NCI-H146 (cell line): ENCODE measurements around the gene CDHR2.
"Not testable (repeated sequence)": the region's sequence is repeated elsewhere in the genome, so short reads cannot be mapped to it uniquely, and the experiment has no call there.

Experiments used
- DNase-seq: peaks from one replicate; lab custom pipeline; 2025; lab: John Stamatoyannopoulos, UW

The CDHR2 gene

DNA sequence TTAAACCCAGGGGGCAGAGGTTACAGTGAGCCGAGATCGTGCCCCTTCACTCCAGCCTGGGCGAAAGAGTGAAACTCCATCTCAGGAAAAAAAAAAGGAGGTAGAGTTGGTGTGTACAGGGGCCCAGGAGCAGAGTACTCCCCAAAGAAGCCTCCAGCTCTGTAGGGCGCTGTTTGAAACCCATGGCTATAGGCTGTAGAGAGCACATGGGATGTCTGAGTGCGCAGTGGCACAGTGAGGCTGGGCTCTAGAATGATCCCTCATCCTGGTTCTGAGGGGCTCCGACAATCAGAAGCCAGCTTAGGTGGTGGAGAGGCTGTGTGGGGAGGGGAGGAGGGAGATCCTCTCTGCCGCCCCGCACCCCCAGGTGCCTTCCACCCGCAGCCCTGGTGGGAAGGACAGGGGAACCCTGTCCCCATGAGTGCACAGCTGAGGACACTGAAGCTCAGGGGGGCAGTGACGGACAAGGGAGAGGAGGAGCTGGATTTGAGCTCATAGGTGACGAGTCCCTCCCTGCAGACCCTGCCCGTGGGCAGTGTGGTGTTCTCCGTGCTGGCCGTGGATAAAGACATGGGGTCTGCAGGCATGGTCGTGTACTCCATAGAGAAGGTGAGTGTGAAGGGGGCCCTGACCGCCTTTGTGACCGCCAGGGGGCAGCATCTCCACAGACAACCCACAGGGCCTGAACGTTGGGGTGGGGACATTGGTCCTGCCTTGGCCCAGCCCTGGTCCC is 24.6 kb downstream of the CDHR2 start:
- peak; percentile 46 for DNase-seq

DNA sequence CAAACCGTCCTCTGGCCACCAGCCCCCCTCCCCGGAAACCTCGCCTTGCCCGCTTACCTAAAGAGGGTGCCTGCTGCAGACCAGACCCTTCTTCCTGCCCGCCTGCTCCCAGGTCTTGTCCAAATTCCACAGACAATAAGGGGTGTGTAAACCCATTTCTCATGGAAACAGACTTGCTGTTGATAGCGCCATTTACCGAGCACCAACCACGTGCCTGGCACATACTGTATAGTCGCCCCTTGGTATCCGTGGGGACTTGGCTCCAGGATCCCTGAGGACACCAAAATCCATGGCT is 25.1 kb downstream of the CDHR2 start:
- DNase-seq = no peak

DNA sequence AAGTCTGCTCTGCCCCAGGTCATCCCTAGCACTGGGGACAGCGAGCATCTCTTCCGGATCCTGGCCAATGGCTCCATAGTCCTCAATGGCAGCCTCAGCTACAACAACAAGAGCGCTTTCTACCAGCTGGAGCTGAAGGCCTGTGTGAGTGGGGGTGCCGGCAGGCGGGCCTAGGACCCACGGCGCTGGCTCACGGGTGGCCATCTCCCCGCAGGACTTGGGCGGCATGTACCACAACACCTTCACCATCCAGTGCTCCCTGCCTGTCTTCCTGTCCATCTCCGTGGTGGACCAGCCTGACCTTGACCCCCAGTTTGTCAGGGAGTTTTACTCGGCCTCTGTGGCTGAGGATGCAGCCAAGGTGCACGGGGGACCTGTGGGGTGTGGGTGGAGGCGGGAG is 25.9 kb downstream of the CDHR2 start:
- DNase-seq = no peak

DNA sequence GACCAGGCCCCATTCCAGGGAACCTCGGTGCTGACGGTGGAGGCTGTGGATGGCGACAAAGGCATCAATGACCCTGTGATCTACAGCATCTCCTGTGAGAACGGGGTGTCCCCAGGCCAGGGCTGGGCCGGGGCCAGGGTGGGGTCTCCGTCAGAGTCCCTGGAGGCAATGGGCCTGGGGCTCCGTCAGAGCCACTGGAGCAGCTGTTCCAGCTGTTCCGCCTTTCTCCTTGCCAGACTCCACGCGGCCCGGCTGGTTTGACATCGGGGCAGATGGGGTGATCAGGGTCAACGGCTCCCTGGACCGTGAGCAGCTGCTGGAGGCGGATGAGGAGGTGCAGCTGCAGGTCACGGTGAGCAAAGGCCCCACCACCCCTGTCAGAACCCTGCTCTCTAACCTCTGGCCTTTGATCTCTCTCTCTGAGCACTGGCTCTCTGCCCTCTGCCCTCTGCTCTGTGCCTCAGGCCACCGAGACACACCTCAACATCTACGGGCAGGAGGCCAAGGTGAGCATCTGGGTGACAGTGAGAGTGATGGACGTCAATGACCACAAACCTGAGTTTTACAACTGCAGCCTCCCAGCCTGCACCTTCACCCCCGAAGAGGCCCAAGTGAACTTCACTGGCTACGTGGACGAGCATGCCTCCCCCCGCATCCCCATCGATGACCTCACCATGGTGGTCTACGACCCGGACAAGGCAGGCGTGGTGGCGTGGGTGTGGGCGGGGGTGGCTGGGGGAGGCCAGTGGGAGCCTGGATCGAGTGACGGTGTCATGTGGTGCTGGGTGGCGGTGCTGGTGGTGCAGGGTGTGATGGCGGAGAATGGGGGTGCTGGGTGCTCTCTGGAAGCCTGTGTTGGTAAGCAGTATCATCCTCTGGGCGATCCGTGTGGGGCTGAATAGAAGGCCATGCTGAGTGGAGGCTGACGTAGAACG is 26.6 kb downstream of the CDHR2 start:
- DNase-seq = no peak

DNA sequence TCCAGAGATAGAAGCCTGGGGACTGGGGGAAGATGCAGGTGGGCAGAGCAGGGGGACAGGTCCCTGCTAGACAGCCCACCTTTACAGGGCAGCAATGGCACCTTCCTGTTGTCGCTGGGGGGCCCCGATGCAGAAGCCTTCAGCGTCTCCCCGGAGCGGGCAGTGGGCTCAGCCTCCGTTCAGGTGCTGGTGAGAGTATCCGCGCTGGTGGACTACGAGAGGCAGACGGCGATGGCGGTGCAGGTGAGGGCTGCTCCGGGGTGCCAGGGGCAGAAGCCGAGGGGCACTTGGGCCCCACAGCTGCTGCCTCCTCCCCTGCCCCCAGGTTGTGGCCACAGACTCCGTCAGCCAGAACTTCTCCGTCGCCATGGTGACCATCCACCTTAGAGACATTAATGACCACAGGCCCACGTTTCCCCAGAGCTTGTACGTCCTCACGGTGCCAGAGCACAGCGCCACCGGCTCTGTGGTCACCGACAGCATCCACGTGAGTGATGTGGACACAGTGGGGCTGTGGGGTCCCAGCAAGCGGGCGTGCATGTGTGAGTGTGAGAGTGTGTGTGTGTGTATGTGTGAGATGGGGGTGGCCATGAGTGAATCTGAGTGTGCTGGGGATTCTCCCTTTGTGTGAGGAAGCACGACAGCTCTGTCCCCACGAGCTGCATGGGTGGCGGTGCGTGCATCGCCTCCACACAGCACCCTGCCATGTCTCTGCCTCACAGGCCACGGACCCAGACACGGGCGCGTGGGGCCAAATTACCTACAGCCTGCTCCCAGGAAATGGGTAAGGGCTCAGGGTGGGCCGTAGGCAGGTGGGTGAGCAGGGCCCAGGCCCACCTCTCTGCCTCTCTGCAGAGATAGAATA is 28.4 kb downstream of the CDHR2 start:
- DNase-seq = no peak

DNA sequence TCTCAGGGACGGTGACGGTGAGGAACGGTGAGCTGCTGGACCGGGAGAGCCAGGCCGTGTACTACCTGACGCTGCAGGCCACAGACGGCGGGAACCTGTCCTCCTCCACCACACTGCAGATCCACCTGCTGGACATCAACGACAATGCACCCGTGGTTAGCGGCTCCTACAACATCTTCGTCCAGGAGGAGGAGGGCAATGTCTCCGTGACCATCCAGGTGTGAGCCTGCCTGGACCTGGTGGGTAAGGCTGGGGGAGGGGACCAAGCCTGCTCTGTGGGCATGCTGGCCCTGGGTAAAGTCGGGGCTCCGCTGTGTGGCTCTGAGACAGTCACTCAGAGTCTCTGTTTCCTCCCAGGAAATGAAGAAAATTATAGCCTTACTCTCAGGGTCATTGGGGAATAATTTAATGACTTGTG is 29.3 kb downstream of the CDHR2 start:
- peak; percentile 73 for DNase-seq

DNA sequence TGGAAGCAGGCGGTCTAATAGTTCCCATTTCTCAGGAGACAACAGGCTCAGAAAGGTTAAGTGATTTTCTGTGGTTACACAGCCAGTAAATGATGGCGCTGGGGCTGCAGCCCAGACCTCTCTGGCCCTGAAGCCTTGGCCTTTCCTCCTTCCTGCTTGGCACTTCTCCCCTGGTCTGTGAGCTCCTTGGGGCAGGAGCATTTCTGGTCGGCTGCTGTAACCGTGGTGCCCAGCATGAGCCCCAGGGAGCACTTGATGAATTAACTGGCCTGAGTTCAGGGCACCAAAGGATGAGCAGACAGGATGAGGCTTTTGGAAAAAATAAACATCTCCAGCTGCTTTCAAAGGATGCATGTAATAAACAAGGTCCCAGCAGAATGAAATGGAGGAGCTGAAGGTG is 30.2 kb downstream of the CDHR2 start:
- no peak for DNase-seq

DNA sequence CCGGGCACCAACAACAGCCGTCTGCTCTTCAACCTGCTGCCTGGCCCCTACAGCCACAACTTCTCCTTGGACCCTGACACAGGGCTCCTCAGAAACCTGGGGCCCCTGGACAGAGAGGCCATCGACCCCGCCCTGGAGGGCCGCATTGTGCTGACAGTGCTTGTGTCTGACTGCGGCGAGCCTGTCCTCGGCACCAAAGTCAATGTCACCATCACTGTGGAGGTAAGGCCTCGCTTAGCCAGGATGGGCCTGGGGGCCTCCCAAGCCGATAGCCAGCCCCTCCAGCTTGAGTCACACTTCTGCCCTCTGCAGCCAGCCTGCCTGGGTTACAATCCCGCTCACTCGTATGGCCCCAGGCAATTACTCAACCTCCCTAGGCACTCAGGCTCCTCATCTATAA is 32.2 kb downstream of the CDHR2 start:
- no peak for DNase-seq

DNA sequence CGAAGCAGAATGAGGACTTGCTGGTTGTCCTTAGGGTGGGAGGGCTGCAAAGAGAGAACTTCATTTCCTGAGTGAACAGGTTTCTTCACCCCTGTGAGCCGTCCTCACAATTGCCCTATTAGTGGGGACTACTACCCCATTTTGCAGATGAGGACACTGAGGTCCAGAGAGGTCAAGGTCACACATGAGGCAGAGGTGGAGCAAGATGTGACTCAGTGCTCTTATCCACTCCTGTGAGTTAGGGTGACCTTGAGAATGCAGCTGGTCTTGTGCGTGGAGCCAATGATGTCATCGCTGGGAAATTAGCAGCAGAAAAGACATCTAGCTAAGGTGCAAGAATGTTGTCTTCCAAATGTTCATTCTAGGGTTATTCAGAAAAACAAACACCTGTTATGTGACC is 33.9 kb downstream of the CDHR2 start:
- DNase-seq = no peak

DNA sequence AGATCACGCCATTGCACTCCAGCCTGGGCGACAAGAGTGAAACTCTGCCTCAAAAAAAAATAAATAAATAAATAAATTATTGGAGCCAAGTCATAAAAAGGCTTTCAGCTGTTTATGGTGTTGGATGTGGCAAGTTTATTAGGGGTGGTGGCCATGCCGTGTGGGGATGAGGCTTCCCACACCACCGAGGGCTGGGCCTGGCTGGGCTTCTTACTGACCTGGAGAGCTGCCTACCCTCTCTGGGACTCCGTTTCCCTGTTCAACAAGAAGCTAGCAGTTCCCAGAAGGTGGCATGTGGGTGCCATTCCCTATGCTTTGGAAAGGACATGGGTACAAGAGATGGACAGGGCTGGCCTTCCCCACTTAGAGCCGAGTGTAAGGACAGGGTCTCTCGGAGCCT is 38.3 kb downstream of the CDHR2 start:
- no peak for DNase-seq

DNA sequence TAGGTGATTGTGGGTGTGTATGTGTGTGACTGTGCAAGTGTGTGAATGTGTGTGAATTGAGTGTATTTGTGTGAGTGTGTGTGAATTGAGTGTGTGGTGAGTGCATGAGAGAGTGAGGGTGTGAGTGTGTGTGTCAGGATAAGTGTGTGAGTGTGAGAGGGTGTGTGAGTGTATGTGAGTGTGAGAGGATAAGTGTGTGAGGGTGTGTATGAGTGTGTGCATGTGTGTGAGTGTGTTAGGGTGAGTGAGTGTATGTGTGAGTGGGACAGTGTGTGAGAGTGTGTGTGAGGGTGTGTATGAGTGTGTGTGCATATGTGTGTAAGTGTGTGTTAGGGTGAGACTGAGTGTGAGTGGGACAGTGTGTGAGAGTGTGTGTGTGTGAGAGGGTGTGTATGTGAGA is 39.2 kb downstream of the CDHR2 start:
- DNase-seq = no peak

DNA sequence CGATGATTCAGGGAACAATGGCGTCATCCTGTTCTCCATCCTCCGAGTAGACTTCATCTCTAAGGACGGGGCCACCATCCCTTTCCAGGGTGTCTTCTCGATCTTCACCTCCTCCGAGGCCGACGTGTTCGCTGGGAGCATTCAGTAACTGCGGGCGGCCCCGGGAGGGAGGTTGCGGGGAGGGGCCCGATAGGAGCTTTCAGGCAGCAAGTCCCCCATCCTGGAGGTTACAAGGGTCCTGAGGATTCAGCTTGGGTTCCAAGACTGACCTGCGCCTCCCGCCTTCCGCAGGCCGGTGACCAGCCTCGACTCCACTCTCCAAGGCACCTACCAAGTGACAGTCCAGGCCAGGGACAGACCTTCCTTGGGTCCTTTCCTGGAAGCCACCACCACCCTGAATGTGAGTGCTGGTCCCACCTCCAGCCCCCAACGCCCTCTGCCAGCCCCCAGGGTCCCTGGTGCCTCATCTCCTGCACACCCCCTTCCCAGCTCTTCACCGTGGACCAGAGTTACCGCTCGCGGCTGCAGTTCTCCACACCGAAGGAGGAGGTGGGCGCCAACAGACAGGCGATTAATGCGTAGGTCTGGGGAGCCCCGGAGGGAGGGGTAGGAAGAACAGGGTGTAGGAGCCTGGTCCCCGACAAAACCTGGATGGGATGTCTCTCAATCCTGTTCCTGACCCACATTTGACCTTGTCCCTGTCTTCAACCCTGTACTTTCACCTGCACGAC is 40.1 kb downstream of the CDHR2 start:
- DNase-seq = no peak

DNA sequence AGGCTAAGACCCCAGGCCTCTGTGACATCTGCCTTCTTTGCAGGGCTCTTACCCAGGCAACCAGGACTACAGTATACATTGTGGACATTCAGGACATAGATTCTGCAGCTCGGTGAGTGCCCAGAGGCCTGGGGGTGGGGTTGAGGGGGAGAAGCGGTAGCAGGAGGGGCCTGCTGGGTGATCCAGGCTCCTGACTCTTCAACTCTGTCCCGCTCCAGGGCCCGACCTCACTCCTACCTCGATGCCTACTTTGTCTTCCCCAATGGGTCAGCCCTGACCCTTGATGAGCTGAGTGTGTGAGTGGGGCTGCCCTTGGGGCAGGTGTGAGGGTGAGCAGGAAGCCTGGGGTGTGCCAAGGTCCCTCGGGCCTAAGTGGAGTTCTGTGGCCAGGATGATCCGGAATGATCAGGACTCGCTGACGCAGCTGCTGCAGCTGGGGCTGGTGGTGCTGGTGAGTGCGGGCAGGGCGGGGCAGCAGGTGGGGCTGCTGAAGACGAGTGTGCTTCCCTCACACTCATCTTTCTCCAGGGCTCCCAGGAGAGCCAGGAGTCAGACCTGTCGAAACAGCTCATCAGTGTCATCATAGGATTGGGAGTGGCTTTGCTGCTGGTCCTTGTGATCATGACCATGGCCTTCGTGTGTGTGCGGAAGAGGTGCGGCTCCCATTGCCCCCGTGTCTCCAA is 41.0 kb downstream of the CDHR2 start:
- no peak for DNase-seq

DNA sequence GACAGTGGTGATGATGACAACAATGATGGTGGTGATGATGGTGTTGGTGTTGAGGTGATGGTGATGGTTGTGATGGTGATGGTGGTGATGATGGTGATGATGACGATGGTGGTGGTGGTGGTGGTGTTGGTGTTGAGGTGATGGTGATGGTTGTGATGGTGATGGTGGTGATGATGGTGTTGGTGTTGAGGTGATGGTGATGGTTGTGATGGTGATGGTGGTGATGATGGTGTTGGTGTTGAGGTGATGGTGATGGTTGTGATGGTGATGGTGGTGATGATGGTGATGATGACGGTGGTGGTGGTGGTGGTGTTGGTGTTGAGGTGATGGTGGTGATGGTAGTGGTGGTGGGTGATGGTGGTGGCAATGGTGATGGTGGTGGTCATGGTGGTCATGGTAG is 42.5 kb downstream of the CDHR2 start:
- not testable (repeated sequence) for DNase-seq

DNA sequence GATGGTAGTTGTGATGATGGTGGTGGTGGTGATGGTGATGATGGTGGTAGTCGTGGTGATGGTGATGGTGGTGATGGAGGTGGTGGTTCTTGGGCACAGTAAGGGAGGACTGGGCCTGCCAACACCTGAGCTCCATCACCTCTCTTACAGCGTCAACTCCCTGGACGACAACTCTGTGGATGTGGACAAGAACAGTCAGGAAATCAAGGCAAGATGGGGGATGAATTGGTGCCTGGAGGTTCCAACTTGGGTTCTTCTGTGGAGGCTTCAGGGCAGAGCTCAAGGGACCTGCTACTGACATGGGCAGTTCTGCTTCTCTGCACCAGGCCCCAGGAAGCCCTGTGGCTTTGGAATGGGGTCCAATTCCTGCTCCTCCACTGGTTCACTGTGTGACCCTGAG is 43.4 kb downstream of the CDHR2 start:
- DNase-seq = no peak

DNA sequence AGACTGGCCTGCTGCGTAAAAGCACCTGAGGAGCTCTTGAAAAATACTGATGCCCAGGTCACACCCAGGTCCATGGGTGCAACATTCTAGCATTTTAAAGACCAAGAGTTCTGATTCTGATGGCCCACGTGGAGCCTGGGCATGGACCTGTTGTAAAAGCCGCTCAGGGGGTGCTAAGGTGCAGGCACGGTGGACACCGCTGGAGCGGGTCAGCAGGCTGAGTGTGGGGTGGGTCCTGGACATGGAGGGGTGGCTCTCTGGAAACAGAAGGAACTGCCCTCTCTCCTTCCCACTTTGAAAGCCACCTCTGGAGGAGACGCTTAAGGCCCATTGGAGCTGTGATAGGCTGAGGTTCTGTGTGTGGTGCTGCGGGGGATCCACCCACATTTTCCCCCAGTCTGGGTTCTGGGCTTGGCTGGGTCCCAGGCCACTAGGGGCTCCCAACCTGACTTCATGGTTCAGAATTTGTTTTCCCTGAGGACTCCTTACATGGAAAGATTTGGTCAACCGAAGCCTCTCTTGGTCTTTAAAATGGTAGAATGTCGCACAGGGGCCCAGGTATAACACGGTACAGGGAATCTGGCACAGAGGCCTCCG is 44.2 kb downstream of the CDHR2 start:
- no peak for DNase-seq

DNA sequence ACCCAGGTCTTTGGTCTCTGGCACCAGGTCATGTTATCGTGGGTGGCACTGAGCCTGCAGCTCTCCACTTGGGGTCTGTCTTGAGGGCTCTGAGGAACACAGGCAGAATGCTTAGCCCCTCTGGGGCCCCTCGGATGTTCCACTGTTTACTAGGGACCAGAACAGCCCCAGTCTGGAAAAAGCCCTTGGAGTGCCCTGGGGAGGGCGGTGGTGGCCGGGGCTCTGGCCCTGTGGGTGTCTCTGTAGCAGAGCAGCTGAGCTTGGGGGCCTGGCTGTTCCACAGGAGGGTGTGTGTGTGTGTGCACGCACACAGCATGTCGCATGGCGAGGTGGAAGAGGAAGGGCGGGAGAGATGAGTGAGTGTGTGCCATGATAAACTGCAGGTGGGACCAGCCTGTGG is 45.4 kb downstream of the CDHR2 start:
- no peak for DNase-seq

DNA sequence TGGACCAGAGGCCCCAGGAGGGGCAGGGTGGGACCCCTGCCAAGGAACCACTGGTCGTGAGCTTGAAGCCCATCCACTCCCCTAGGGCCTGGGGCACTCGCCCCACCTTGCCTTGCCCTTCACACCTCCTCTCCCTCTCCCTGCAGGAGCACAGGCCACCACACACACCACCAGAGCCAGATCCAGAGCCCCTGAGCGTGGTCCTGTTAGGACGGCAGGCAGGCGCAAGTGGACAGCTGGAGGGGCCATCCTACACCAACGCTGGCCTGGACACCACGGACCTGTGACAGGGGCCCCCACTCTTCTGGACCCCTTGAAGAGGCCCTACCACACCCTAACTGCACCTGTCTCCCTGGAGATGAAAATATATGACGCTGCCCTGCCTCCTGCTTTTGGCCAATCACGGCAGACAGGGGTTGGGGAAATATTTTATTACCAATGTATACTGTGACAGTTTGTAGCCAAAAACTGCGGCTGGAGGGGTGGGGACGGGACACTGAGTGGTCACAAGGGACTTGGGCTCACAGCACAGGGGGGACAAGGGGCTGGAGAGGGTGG is 46.3 kb downstream of the CDHR2 start:
- no peak for DNase-seq

DNA sequence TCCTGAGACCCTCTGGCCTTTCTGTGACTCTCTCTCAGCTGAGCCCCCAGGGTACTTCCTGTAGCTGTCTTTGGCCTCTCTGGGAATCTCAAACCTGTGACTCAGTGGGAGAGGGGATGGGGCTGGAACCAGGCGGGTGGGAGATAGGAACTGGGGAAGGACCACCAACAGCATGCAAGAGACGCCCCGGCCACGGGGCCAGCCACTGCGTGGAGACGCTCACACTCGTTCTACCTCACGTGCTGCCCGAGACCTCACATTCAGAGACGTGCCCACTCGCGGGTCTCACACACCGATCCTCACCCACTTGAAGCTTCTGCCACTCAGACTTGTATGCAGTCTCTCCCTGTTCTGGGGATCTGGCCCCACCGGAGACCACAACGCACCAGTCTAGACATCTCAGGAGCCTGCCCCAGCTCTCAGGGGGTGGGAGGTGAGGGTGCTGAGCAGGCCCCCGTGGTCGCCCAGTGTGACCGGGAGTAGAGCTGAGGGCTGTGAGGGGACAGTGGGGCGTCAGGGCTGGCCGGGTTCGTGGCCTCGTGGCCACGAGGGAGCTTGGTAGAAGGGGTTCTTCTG is 47.0 kb downstream of the CDHR2 start:
- no peak for DNase-seq

DNA sequence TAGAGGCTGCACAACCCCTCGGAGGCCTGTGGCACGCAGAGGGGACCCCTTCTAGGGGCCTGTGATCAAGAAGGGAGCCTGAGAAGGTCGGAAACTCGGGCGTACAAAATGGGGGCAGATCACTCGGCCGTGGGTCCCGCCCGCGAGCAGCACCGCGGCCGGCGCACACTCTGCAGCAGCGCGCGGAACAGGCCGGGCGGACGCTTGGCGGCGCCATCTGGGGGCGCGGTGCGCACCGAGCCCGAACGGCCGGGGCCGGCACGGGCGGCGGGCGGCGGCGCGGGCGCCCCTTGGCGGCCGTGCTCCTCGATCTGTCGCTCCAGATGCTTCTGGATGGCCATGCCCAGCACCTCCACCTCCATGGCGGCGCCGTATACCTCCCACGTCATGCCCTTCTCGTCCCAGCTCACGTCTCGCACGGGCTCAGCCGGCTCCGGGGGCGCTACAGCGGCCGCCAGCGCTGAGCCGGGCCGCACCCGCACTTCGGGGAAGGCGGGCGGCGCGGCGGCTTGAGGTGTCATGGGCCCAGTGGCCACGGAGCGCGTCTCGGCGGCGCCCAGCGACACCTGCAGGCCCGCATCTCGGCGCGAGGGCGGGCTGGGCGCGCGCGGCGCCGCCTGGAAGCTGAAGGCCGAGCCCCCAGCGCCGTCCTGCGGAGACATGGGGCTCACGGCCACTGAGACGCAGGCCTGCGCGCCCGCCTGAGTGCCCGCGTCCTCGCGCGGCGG is 47.7 kb downstream of the CDHR2 start:
- DNase-seq = no peak
